RPMI8226 (cell line): ENCODE data around the gene BTN3A1.
"Not testable (repeated sequence)": the region's sequence is repeated elsewhere in the genome, so short reads cannot be mapped to it uniquely, and the experiment has no call there.

ENCODE experiments used
- DNase-seq: peaks from one replicate; pipeline ENCODE4 v3.0.0-alpha.2; 2015

The BTN3A1 gene

GRCh38 chr6:26416288-26416687 is 14.2 kb downstream of the BTN3A1 start:
- no peak for DNase-seq

- not testable (repeated sequence) for DNase-seq
Measured at GRCh38 chr6:26418077-26418476, 16.0 kb downstream of the BTN3A1 start.

GRCh38 chr6:26418795-26419194 is 16.7 kb downstream of the BTN3A1 start:
- DNase-seq: not testable (repeated sequence)

GRCh38 chr6:26420688-26421171 is 18.7 kb downstream of the BTN3A1 start:
- peak; percentile 70 for DNase-seq

GRCh38 chr6:26421259-26422144 is 19.4 kb downstream of the BTN3A1 start:
- peak; percentile 75 for DNase-seq

DNA sequence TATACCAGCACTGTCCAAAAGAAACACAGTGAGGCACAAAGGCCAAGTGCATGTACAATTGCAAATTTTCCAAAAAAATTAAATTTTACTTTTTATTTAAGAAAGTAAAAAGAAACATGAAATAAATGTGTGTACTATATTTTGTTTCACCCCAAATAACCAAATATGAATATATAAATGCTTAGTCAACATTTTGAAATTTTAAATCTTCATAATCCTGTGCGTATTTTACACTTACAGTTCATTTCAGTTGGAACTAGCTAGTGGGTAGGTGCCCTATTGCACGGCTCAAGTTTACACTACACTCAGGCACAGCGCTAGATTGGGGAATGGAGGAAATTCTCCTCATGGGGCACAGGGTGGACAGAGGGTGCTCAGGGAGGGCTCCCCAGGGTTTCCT is 20.3 kb downstream of the BTN3A1 start:
- DNase-seq: no peak

DNA sequence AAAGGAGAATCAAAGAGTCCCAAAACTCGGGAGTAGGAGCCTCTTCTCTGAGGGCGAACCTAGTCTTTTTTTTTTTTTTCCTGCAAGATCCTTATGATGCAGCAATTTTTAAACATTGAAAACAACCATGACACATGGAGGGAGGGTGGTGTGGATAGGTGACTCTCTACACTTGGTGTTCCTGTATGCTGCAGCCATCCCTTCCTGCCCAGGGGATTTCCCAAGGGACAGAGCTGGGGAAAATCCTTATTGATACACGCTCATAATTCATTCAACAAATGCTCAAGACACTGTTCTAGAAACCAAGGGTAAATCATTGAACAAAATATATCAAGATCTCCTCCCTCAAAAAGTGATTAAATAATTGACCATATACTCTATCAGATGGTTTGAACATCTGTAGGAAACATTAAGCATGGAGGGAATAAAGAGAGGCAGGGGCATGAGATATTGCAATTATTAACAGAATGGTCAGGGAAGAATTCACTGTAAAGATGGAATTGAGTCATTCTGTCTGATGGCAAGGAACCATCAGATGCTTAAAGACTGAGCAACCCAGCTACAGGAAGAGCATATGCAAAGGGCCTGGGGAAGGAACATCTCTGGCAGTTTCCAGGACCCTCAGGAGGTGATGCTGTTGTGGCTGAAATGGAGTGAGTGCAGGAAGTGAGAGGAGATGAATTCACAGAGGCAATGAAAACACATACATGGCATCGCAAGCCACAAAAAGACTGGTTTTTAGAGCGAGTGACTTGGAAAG is 24.8 kb downstream of the BTN3A1 start:
- no peak for DNase-seq

GRCh38 chr6:26427451-26427809 is 25.4 kb downstream of the BTN3A1 start:
- no peak for DNase-seq

GRCh38 chr6:26428206-26428605 is 26.1 kb downstream of the BTN3A1 start:
- no peak for DNase-seq

GRCh38 chr6:26430787-26431186 is 28.7 kb downstream of the BTN3A1 start:
- DNase-seq: no peak

DNA sequence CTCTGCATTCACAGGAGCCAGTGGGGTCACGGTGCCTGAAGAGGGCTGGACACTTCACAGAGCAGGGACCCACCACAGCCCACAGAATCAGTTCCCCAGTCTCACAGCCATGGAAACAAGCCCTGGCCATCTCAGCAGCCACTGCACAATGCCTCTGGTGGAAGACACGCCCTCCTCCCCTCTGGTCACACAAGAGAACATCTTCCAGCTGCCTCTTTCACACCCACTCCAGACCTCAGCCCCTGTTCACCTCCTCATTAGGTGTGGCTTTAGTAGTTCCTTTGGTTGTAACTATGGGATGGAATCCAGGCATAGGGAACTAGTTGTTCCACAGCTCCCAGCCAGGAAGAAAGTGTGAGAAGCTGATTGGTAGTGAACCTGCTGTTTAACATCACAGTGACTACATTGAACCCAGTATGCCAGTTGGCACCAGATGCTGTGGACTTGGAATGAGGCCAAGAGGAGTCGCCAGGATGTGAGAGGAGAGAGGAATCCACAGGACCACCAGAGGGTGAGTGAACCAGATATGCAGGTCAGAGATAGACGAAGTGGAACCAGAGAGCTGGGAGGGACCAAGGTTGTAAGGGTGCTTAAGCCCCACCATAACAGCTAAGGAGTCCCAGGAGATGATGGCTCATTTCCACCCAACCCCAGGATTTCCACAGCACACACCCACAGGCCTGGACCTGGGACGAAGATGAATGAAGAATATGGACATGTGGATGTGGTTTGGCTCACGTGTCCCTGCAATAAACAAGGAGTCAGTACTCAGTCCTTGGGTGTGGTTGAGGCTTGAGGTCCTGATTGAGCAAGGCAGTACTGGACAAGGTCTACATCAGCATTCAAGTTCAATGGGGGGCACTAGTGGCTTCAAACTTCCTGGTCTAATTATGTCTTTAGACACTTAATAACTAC is 29.4 kb downstream of the BTN3A1 start:
- DNase-seq: no peak

DNA sequence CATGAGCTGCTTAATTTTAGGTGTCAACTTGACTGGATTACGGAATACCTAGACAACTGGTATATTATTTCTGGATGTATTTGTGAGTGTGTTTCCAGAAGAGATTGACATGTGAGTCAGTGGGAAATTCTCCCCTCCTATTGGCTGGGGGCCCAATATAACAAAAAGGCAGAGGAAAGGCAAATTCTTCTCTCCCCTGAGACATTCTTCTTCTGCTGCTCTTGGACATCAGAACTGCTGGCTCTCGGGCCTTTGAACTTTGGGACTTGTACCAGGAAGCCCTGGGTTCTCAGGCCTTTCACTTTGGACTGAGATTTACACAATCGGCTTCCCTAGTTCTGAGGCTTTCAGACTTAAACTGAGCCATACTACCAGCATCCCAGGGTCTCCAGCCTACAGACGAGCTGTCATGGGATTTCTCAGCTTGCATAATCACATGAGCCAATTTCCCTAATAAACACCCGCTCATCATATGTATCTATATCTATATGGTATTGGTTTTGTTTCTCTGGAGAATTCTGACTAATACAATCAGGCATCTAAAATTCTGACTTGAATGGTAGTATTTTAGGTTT is 30.6 kb downstream of the BTN3A1 start:
- DNase-seq: no peak

DNA sequence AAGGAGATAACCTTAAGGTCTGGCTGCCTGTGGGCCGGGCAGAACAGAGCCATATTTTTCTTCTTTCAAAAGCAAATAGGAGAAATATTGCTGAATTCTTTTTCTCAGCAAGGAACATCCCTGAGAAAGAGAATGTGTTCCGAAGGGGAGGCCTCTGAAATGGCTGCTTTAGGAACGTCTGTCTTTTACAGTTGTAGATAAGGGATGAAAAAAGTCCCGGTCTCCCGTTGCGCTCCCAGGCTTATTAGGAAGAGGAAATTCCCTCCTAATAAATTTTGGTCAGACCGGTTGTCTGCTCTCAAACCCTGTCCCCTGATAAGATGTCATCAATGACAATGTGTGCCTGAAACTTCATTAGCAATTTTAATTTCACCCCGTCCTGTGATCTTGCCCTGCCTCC is 31.6 kb downstream of the BTN3A1 start:
- DNase-seq: not testable (repeated sequence)

GRCh38 chr6:26436018-26436417 is 33.9 kb downstream of the BTN3A1 start:
- DNase-seq: no peak

DNA sequence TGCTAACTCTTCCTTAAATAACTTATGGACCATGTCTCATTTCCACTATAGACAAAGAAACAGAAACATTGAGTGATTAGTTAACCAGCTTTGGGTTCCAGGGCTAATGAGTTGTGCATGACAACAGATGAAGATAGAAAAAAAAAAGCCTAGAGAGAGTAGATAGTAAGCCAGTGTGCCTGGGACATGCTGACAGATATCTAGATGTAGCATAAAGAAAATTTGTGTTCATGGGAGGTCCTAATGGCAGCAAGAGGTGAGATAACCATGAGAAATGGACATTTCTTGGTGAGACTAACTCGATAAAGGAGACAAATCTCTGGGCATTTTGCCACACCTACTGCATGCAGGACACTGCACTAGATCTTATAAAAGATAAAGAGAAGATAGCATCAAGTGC is 35.5 kb downstream of the BTN3A1 start:
- DNase-seq: no peak

DNA sequence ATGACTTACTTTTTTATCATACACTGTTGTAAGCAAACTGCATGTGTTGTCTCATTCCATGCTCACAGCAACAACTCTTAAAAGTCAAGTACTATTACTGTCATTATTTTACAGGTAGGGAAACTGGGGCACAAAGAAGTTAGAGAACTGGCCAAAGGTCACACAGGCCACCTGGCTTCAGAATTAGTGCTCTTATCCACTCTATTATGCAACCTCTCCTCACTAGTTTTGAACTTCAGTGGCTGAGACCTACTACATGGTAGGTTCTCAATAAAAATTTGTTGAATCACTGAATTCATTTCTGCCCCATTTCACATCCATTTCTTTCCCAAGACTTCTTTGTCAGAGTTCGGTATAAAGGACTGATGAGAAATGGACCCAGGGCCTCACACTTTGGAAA is 35.9 kb downstream of the BTN3A1 start:
- no peak for DNase-seq

GRCh38 chr6:26439151-26440125 is 37.4 kb downstream of the BTN3A1 start:
- DNase-seq: no peak

GRCh38 chr6:26440977-26441358 is 38.9 kb downstream of the BTN3A1 start:
- no peak for DNase-seq

DNA sequence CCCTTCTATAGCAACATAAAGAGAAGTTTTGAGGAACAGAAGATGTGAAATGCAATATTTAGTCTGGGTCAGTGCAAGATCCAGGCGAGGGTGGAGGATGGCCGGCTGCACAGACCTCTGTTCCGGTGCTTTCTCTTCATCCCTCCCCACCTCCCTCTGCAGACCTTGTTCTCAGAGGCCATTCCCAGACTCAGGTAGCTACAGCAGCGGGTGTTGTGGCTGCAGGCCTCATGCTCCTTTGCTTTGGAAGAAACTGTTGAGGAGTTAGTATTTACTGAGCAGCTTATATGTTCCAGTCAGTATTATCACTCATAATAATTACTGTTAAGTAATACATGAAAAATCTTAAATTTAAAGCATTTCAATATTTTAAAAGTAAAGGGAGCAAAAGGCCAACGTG is 39.9 kb downstream of the BTN3A1 start:
- DNase-seq: no peak

GRCh38 chr6:26445934-26446667 is 44.0 kb downstream of the BTN3A1 start:
- DNase-seq: no peak

- no peak for DNase-seq
Measured at GRCh38 chr6:26447257-26447656, 45.2 kb downstream of the BTN3A1 start.
